DOHH2 (cell line): ENCODE results near the gene ROCK2.

Experiments
- H3F3A ChIP-seq: fragments of 200-600 bp; sonication (generic), shearing (Covaris generic); 2 replicates; pipeline ENCODE4 v1.6.0; 2016; ENCODE audit warnings: antibody characterized with exemption, mild to moderate bottlenecking; ENCODE audit not compliant: control insufficient read depth, insufficient read depth
- H3K27ac ChIP-seq: fragments of 200-600 bp; sonication (generic); 2 replicates; pipeline ENCODE4 v1.5.1; 2014; ENCODE audit warnings: low read depth, mild to moderate bottlenecking, low read length, moderate library complexity
- H3K27me3 ChIP-seq: fragments of 200-600 bp; sonication (generic); 2 replicates; pipeline ENCODE4 v1.6.1; 2014; ENCODE audit warnings: mild to moderate bottlenecking, low read length, mixed read lengths; ENCODE audit not compliant: control insufficient read depth
- H3K36me3 ChIP-seq: fragments of 200-600 bp; sonication (generic); 2 replicates; pipeline ENCODE4 v1.6.1; 2014; ENCODE audit warnings: mild to moderate bottlenecking, low read length, moderate library complexity, mixed read lengths; ENCODE audit not compliant: control insufficient read depth
- H3K4me1 ChIP-seq: fragments of 200-600 bp; sonication (generic); 2 replicates; pipeline ENCODE4 v1.6.1; 2014; ENCODE audit warnings: mild to moderate bottlenecking, low read length, mixed read lengths; ENCODE audit not compliant: control insufficient read depth
- H3K4me2 ChIP-seq: fragments of 200-600 bp; sonication (generic); 2 replicates; pipeline ENCODE4 v1.6.0; 2014; ENCODE audit warnings: mild to moderate bottlenecking, low read length, moderate library complexity
- H3K4me3 ChIP-seq: fragments of 200-600 bp; sonication (generic); 2 replicates; pipeline ENCODE4 v1.5.1; 2014; ENCODE audit warnings: mild to moderate bottlenecking, low read length, mixed read lengths
- H3K79me2 ChIP-seq: fragments of 200-600 bp; sonication (generic); 2 replicates; pipeline ENCODE4 v1.6.1; 2014; ENCODE audit warnings: mild to moderate bottlenecking, low read length, mixed read lengths; ENCODE audit not compliant: control insufficient read depth
- H3K9me2 ChIP-seq: fragments of 200-600 bp; sonication (generic); replicated peaks from 2 replicates; pipeline ENCODE4 v1.6.1; 2014; ENCODE audit warnings: mild to moderate bottlenecking, low read length, mixed read lengths; ENCODE audit not compliant: control insufficient read depth
- H3K9me3 ChIP-seq: fragments of 200-600 bp; sonication (generic); 2 replicates; pipeline ENCODE4 v1.6.1; 2014; ENCODE audit warnings: antibody characterized with exemption, low read length, mixed read lengths; ENCODE audit not compliant: control insufficient read depth, insufficient read depth
- H4K20me1 ChIP-seq: fragments of 200-600 bp; sonication (generic); 2 replicates; pipeline ENCODE4 v1.6.0; 2014; ENCODE audit warnings: low read depth, mild to moderate bottlenecking, antibody characterized with exemption, low read length, moderate library complexity; ENCODE audit not compliant: control insufficient read depth, insufficient read depth
- EZH2phosphoT487 ChIP-seq: fragments of 200-600 bp; sonication (generic); IDR thresholded peaks from 2 replicates; pipeline ENCODE4 v1.6.1; 2017; ENCODE audit warnings: borderline replicate concordance, mild to moderate bottlenecking, antibody characterized with exemption, low read length, moderate library complexity, mixed read lengths
- TF ChIP-seq, protein P1 (sequence below): fragments of 200-600 bp; sonication (generic); IDR thresholded peaks from one replicate; pipeline ENCODE4 v1.5.1; 2014; ENCODE audit warnings: antibody characterized with exemption, mild to moderate bottlenecking, low read depth, low read length; ENCODE audit not compliant: poor library complexity, severe bottlenecking

ROCK2 gene

GRCh38 chr2:11244091-11244826 lies 100.2 kb downstream of the ROCK2 start:
- H4K20me1 ChIP-seq, result no peaks in the 10 kb centered on the region
- TF ChIP-seq EZH2phosphoT487, result no peak
- TF ChIP-seq, protein P1, sequence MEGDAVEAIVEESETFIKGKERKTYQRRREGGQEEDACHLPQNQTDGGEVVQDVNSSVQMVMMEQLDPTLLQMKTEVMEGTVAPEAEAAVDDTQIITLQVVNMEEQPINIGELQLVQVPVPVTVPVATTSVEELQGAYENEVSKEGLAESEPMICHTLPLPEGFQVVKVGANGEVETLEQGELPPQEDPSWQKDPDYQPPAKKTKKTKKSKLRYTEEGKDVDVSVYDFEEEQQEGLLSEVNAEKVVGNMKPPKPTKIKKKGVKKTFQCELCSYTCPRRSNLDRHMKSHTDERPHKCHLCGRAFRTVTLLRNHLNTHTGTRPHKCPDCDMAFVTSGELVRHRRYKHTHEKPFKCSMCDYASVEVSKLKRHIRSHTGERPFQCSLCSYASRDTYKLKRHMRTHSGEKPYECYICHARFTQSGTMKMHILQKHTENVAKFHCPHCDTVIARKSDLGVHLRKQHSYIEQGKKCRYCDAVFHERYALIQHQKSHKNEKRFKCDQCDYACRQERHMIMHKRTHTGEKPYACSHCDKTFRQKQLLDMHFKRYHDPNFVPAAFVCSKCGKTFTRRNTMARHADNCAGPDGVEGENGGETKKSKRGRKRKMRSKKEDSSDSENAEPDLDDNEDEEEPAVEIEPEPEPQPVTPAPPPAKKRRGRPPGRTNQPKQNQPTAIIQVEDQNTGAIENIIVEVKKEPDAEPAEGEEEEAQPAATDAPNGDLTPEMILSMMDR, result no peak
- no peak overlapping the region for H3K27ac ChIP-seq
- H3K4me3 ChIP-seq, result no peak overlapping the region
- H3K4me2 ChIP-seq, result no peak overlapping the region
- peaks cover 20% of the 10 kb centered on the region for H3K4me1 ChIP-seq
- H3K79me2 ChIP-seq, result peaks cover 27% of the 10 kb centered on the region
- H3K36me3 ChIP-seq, result peaks cover 35% of the 10 kb centered on the region
- H3F3A ChIP-seq, result peaks cover 12% of the 10 kb centered on the region; the same call in 1 of the 2 replicates
- no peaks in the 10 kb centered on the region for H3K9me2 ChIP-seq
- H3K27me3 ChIP-seq, result no peaks in the 10 kb centered on the region
- H3K9me3 ChIP-seq, result no peaks in the 10 kb centered on the region

DNA sequence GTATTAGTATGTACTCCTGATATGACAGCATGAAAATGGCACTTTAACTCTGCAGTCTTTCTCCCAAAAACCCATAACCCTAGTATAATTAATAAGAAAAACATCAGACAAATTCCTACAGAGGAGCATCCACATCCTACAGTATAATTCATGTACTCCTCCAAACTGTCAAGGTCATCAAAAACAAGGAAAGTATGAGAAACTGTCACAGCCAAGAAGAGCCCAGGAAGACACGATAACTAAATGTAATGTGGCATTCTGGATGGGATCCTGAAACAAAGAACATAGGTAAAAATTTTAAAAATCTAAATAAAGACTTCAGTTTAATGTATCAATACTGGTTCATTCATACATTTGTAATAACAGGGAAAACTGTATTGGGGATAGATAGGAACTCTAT lies 100.9 kb downstream of the ROCK2 start:
- peaks cover 33% of the 10 kb centered on the region for H3K79me2 ChIP-seq
- TF ChIP-seq, protein P1, result no peak
- no peak for TF ChIP-seq EZH2phosphoT487
- H3K27ac ChIP-seq, result no peak overlapping the region
- H3K4me2 ChIP-seq, result no peak overlapping the region
- H3K27me3 ChIP-seq, result no peaks in the 10 kb centered on the region
- no peaks in the 10 kb centered on the region for H3K9me2 ChIP-seq
- H4K20me1 ChIP-seq, result no peaks in the 10 kb centered on the region
- no peak overlapping the region for H3K4me3 ChIP-seq
- H3K4me1 ChIP-seq, result peaks cover 27% of the 10 kb centered on the region
- H3F3A ChIP-seq, result peaks cover 12% of the 10 kb centered on the region; the same call in 1 of the 2 replicates
- H3K9me3 ChIP-seq, result no peaks in the 10 kb centered on the region
- H3K36me3 ChIP-seq, result peaks cover 34% of the 10 kb centered on the region

- Histone ChIP-seq H3K27me3 (no peaks in the 10 kb centered on the region), H3K9me3 (no peaks in the 10 kb centered on the region), H3K4me2 (no peak overlapping the region), H3K36me3 (peaks cover 27% of the 10 kb centered on the region), H3K79me2 (peaks cover 40% of the 10 kb centered on the region), H3K9me2 (no peaks in the 10 kb centered on the region), H3K27ac (no peak overlapping the region), H4K20me1 (no peaks in the 10 kb centered on the region), H3K4me3 (no peak overlapping the region), H3F3A (peaks cover 12% of the 10 kb centered on the region; the same call in 1 of the 2 replicates), H3K4me1 (peaks cover 30% of the 10 kb centered on the region)
- TF ChIP-seq, protein P1, result no peak
- TF ChIP-seq EZH2phosphoT487, result no peak
Observed at GRCh38 chr2:11242542-11243174, 101.8 kb downstream of the ROCK2 start.
